ENCODE measurements around the gene FLNC.

DNA sequence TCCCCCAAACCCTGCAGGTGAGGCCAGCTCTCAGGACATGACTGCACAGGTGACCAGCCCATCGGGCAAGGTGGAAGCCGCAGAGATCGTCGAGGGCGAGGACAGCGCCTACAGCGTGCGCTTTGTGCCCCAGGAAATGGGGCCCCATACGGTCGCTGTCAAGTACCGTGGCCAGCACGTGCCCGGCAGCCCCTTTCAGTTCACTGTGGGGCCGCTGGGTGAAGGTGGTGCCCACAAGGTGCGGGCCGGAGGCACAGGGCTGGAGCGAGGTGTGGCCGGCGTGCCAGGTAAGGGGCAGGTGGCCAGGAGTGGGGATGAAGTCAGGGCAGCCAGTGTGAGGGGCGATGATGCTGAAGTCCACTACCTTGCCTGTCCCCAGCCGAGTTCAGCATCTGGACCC, 24.2 kb downstream of the FLNC start:
- TF ChIP-seq, protein P1, sequence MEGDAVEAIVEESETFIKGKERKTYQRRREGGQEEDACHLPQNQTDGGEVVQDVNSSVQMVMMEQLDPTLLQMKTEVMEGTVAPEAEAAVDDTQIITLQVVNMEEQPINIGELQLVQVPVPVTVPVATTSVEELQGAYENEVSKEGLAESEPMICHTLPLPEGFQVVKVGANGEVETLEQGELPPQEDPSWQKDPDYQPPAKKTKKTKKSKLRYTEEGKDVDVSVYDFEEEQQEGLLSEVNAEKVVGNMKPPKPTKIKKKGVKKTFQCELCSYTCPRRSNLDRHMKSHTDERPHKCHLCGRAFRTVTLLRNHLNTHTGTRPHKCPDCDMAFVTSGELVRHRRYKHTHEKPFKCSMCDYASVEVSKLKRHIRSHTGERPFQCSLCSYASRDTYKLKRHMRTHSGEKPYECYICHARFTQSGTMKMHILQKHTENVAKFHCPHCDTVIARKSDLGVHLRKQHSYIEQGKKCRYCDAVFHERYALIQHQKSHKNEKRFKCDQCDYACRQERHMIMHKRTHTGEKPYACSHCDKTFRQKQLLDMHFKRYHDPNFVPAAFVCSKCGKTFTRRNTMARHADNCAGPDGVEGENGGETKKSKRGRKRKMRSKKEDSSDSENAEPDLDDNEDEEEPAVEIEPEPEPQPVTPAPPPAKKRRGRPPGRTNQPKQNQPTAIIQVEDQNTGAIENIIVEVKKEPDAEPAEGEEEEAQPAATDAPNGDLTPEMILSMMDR (IDR thresholded peaks at IDR 0.05) = no peak
- no peak for TF ChIP-seq RAD21 (IDR thresholded peaks at IDR 0.05; ENCODE audit: low read length)
- no peak for TF ChIP-seq SMC3 (IDR thresholded peaks at IDR 0.05; ENCODE audit: low read depth, low read length)
- TF ChIP-seq, protein P2, sequence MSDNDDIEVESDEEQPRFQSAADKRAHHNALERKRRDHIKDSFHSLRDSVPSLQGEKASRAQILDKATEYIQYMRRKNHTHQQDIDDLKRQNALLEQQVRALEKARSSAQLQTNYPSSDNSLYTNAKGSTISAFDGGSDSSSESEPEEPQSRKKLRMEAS (IDR thresholded peaks at IDR 0.05; ENCODE audit: low read depth) = no peak

All from SK-N-SH (cell line).